ENCODE data around the gene CEBPA.

DNA sequence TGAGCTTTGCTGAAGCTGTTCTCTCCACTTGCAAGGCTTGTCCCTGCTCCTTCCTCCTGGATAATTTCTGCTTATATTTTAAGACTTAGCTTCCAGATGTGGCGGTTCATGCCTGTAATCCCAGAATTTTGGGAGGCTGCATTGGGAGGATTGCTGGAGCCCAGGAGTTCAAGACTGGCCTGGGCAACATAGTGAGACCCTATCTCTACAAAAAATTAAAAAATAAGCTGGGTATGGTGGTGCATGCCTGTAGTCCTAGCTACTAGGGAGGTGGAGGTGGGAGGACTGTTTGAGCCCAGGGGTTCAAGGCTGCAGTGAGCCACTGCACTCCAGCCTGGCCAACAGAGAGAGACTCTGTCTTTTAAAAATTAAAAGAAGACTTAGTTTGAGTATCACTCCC, 31.6 kb downstream of the CEBPA start:
- TF ChIP-seq POLR2AphosphoS5 (IDR thresholded peaks at IDR 0.05) (no peak), POLR2A (IDR thresholded peaks at IDR 0.05) (no peak), EP300 (IDR thresholded peaks at IDR 0.05) (no peak)
- TF ChIP-seq, protein P1, sequence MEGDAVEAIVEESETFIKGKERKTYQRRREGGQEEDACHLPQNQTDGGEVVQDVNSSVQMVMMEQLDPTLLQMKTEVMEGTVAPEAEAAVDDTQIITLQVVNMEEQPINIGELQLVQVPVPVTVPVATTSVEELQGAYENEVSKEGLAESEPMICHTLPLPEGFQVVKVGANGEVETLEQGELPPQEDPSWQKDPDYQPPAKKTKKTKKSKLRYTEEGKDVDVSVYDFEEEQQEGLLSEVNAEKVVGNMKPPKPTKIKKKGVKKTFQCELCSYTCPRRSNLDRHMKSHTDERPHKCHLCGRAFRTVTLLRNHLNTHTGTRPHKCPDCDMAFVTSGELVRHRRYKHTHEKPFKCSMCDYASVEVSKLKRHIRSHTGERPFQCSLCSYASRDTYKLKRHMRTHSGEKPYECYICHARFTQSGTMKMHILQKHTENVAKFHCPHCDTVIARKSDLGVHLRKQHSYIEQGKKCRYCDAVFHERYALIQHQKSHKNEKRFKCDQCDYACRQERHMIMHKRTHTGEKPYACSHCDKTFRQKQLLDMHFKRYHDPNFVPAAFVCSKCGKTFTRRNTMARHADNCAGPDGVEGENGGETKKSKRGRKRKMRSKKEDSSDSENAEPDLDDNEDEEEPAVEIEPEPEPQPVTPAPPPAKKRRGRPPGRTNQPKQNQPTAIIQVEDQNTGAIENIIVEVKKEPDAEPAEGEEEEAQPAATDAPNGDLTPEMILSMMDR (IDR thresholded peaks at IDR 0.05) = no peak

Measured in stomach (tissue), 4 donors.